Breast epithelium (tissue), 4 donors: ENCODE results near the gene ZRANB1. TPM values are rescaled to one million over a fixed set of nuclear protein-coding genes. Genes with fewer than 3 reads are reported as not detected.
A peak's percentile ranks its signal among the peaks of the same experiment; 100 is the strongest.

Source experiments
- DNase-seq, 2 donors: peaks; one replicate each; pipeline ENCODE4 v3.0.0-alpha.2; 2019; ENCODE audit warnings: low spot score in 2 of 2
- H3K27ac ChIP-seq, 2 donors: fragments of 200-600 bp; sonication (generic) in 1 of 2; one replicate each; pipeline ENCODE4 v1.5.1; 2016 to 2019; ENCODE audit warnings: mild to moderate bottlenecking in 1 of 2
- H3K27me3 ChIP-seq, 2 donors: fragments of 200-600 bp; sonication (generic) in 1 of 2; one replicate each; pipeline versions ENCODE4 v1.5.1 to v1.6.0; 2017 to 2019; ENCODE audit warnings: control low read depth in 1 of 2, mild to moderate bottlenecking in 1 of 2
- H3K36me3 ChIP-seq: fragments of 200-600 bp; one replicate; pipeline ENCODE4 v1.5.1; 2019
- H3K4me1 ChIP-seq, 2 donors: fragments of 200-600 bp; sonication (generic); one replicate each; pipeline ENCODE4 v1.5.1; 2016 to 2019; ENCODE audit warnings: control low read depth in 1 of 2
- H3K4me3 ChIP-seq, 3 donors: fragments of 200-600 bp; sonication (generic); 1 replicate in 2 of 3; 2 replicates in 1 of 3; pipeline ENCODE4 v1.5.1; 2016 to 2019; ENCODE audit warnings: mild to moderate bottlenecking in 3 of 3, moderate library complexity in 2 of 3
- H3K9me3 ChIP-seq, 2 donors: fragments of 200-600 bp; sonication (generic) in 1 of 2; one replicate each; pipeline ENCODE4 v1.5.1; 2016 to 2019; ENCODE audit warnings: control low read depth in 1 of 2
- POLR2A ChIP-seq: fragments of 450-650 bp; IDR thresholded peaks from one replicate; pipeline ENCODE4 v1.6.1; 2016; ENCODE audit warnings: antibody characterized with exemption, mild to moderate bottlenecking, moderate library complexity
- POLR2AphosphoS5 ChIP-seq, 3 donors: sonication (generic); formaldehyde crosslinking; IDR thresholded peaks; one replicate each; pipeline ENCODE4 v1.6.1; 2017; ENCODE audit warnings: antibody characterized with exemption in 3 of 3
- intact Hi-C: fragments of 100-400 bp; cut with DNase I; formaldehyde crosslinking; loops from one replicate; pipeline ENCODE4 v1.15.1; 2023; ENCODE audit warnings: low total_unique reads
- total RNA-seq, 3 donors: library from RNA; depleted of rRNA; stranded (reverse); fragments of >200 nt; gene quantifications; one replicate each; pipeline ENCODE4 v1.1.0, GENCODE V29; 2016
- TF ChIP-seq, protein P1 (sequence below), 3 donors: fragments of 450-650 bp; IDR thresholded peaks; one replicate each; pipeline ENCODE4 v1.5.1; 2016 to 2017; ENCODE audit warnings: antibody characterized with exemption in 3 of 3, mild to moderate bottlenecking in 3 of 3, moderate library complexity in 3 of 3

The ZRANB1 gene
- total RNA-seq, 3 donors from 2014 or later: 32.4 to 37.4 (median 35.1) TPM

DNA sequence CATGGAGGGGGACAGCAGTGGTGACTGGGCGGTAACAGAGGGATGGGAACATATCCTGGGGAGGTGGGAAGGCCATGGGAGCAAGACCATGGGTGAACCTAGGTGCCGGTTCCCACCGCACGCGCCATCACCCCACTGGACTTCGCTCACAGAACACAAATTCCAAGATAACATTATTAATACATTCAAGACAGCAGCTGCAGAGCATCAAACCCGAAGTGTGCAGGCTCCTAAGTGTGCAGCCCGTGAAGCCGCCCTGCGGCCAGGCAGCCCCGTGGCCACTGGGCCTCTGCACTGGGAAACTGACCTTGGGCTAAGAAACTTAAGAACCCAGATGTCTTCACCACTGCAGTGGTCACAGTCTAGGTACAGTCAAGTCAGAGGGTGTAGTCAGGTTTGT, 42.8 kb upstream of the ZRANB1 start:
- TF ChIP-seq, protein P1, sequence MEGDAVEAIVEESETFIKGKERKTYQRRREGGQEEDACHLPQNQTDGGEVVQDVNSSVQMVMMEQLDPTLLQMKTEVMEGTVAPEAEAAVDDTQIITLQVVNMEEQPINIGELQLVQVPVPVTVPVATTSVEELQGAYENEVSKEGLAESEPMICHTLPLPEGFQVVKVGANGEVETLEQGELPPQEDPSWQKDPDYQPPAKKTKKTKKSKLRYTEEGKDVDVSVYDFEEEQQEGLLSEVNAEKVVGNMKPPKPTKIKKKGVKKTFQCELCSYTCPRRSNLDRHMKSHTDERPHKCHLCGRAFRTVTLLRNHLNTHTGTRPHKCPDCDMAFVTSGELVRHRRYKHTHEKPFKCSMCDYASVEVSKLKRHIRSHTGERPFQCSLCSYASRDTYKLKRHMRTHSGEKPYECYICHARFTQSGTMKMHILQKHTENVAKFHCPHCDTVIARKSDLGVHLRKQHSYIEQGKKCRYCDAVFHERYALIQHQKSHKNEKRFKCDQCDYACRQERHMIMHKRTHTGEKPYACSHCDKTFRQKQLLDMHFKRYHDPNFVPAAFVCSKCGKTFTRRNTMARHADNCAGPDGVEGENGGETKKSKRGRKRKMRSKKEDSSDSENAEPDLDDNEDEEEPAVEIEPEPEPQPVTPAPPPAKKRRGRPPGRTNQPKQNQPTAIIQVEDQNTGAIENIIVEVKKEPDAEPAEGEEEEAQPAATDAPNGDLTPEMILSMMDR (IDR thresholded peaks at IDR 0.05): no peak
- no peak for TF ChIP-seq POLR2AphosphoS5 (IDR thresholded peaks at IDR 0.05)
- H3K27me3 ChIP-seq: no peaks in the 10 kb centered on the region
- DNase-seq: peak in 1 of 2 donors; percentile 34
- H3K36me3 ChIP-seq: no peaks in the 10 kb centered on the region
- H3K4me1 ChIP-seq: no peaks in the 10 kb centered on the region
- no peak overlapping the region for H3K27ac ChIP-seq
- H3K4me3 ChIP-seq: no peak overlapping the region
- intact Hi-C loops: no loop called here
- H3K9me3 ChIP-seq: no peaks in the 10 kb centered on the region

DNA sequence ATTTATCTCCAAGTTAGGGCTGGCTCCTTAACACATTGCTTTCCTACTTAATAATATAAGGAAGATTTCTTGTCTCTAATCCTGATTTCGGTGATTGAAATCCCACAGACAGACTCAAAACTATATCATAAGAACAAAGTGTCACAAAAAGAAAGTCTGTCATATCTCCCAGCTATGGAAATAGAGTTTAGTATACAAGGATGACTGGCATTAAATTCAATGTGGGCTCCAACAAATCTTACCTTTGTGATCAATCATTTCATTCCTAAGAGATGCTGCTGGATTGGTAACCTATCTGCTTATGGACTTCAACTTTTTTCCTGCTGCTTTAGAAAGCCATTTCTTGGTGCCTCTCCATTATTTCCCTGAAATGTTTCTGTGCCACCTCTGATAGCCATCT, 39.5 kb upstream of the ZRANB1 start:
- no peaks in the 10 kb centered on the region for H3K9me3 ChIP-seq
- intact Hi-C loops: no loop called here
- no peaks in the 10 kb centered on the region for H3K36me3 ChIP-seq
- no peaks in the 10 kb centered on the region for H3K4me1 ChIP-seq
- H3K27me3 ChIP-seq: no peaks in the 10 kb centered on the region
- TF ChIP-seq, protein P1 (IDR thresholded peaks at IDR 0.05): no peak
- TF ChIP-seq POLR2A (no peak), POLR2AphosphoS5 (IDR thresholded peaks at IDR 0.05) (no peak)
- no peak overlapping the region for H3K27ac ChIP-seq
- no peak overlapping the region for H3K4me3 ChIP-seq
- DNase-seq: no peak

DNA sequence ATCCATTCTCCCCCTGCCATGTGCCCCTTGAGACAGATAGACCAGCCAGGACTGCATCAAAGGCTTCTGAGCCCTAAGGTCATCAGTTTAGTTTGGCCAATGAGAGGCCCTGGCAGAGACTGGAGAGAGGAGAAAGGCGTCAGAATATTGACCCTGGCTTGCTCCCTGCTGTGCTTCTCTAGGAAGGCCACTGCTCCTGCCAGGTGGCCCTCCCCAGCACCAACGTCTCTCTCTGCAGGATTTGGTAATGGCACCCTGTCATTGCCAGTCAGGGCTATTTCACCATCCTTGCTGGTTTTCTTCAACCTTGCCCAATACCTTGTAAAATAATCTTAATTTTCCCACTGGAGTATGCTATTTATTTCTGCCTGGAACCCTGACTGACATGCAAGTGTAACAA, 38.8 kb upstream of the ZRANB1 start:
- TF ChIP-seq POLR2AphosphoS5 (IDR thresholded peaks at IDR 0.05) (no peak), POLR2A (no peak)
- TF ChIP-seq, protein P1 (IDR thresholded peaks at IDR 0.05): no peak
- H3K9me3 ChIP-seq: no peaks in the 10 kb centered on the region
- no peak overlapping the region for H3K4me3 ChIP-seq
- DNase-seq: no peak
- no peak overlapping the region for H3K27ac ChIP-seq
- no peaks in the 10 kb centered on the region for H3K4me1 ChIP-seq
- H3K27me3 ChIP-seq: no peaks in the 10 kb centered on the region
- no peaks in the 10 kb centered on the region for H3K36me3 ChIP-seq
- intact Hi-C loops: no loop called here

DNA sequence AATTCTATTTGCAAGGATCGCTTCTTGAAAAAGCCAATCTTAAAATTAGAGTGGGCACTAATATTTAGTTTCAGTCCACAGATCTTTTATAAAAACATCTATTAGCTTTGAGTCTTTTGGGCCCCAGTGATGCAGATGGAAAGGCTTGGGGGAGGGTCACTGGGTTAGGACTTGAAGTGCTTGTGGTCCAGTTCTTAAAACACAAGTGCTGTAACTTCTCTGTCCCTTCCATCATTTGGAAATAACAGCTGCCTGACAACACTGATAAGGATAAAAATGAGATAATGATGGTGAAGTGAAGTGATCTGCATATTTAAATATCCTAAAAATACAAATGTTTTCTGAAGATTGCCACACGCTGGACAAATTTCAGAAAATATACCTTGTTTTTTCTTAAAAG, 37.1 kb upstream of the ZRANB1 start:
- intact Hi-C loops: no loop called here
- H3K27ac ChIP-seq: no peak overlapping the region
- no peak for DNase-seq
- no peaks in the 10 kb centered on the region for H3K36me3 ChIP-seq
- H3K9me3 ChIP-seq: no peaks in the 10 kb centered on the region
- TF ChIP-seq POLR2AphosphoS5 (IDR thresholded peaks at IDR 0.05) (no peak), POLR2A (no peak)
- TF ChIP-seq, protein P1 (IDR thresholded peaks at IDR 0.05): no peak
- no peak overlapping the region for H3K4me3 ChIP-seq
- no peaks in the 10 kb centered on the region for H3K4me1 ChIP-seq
- H3K27me3 ChIP-seq: no peaks in the 10 kb centered on the region

DNA sequence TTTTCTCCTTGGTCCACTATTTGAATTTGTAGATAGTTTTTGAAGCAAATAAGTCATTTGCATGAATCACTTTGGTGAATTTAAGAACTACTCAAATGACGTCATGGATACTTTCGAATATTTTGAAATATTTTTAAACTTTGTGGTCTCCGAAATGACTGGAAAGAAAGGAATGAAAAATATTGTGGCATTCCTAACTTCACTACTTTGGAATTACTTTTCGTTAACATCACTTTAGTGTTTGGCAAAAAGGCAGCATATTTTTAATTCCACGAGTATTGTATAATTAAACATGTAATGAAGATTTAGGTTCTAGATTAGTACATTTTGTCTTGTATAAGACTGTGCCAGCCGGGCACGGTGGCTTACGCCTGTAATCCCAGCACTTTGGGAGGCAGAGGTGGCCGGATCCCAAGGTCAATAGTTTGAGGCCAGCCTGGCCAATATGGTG, 35.3 kb upstream of the ZRANB1 start:
- intact Hi-C loops: no loop called here
- H3K4me1 ChIP-seq: peaks cover 0 to under 1% of the 10 kb centered on the region in 2 donors
- peak in 1 of 2 donors; percentile 17 for DNase-seq
- no peaks in the 10 kb centered on the region for H3K9me3 ChIP-seq
- no peak overlapping the region for H3K27ac ChIP-seq
- no peaks in the 10 kb centered on the region for H3K36me3 ChIP-seq
- TF ChIP-seq POLR2A (no peak), POLR2AphosphoS5 (IDR thresholded peaks at IDR 0.05) (no peak)
- TF ChIP-seq, protein P1 (IDR thresholded peaks at IDR 0.05): no peak
- no peak overlapping the region for H3K4me3 ChIP-seq
- no peaks in the 10 kb centered on the region for H3K27me3 ChIP-seq
